A172 (cell line): Measurements from ENCODE around the gene HNRNPLL. TPM values are rescaled to one million over a fixed set of nuclear protein-coding genes. Genes with fewer than 3 reads are reported as not detected.

Experiments
- DNase-seq: peaks from one replicate; pipeline ENCODE4 v3.0.0-alpha.2; 2015; ENCODE audit warnings: low spot score
- total RNA-seq: library from RNA; depleted of rRNA; stranded (reverse); fragments of >200 nt; shearing (Covaris generic); gene quantifications from 2 replicates; pipeline ENCODE4 v1.2.3, GENCODE V29; 2014; rRNA removed

The HNRNPLL gene
- total RNA-seq, 1 experiment from 2014 or later, result 49.2 TPM

- DNase-seq, result peak; percentile 69
Observed at GRCh38 chr2:38528008-38528442, 74.7 kb downstream of the HNRNPLL start.

- no peak for DNase-seq
Observed at GRCh38 chr2:38527338-38528007, 75.3 kb downstream of the HNRNPLL start.

- DNase-seq, result no peak
Observed at GRCh38 chr2:38526195-38526594, 76.5 kb downstream of the HNRNPLL start.

- DNase-seq, result no peak
Observed at GRCh38 chr2:38524580-38524979, 78.1 kb downstream of the HNRNPLL start.

GRCh38 chr2:38523728-38524437, 78.8 kb downstream of the HNRNPLL start:
- no peak for DNase-seq

GRCh38 chr2:38522754-38523349, 79.9 kb downstream of the HNRNPLL start:
- DNase-seq, result no peak

GRCh38 chr2:38521835-38522234, 80.9 kb downstream of the HNRNPLL start:
- no peak for DNase-seq

- no peak for DNase-seq
Observed at GRCh38 chr2:38517284-38517683, 85.4 kb downstream of the HNRNPLL start.

- DNase-seq, result no peak
Observed at GRCh38 chr2:38516526-38516925, 86.2 kb downstream of the HNRNPLL start.

GRCh38 chr2:38516122-38516521, 86.6 kb downstream of the HNRNPLL start:
- DNase-seq, result no peak

GRCh38 chr2:38515155-38516074, 87.3 kb downstream of the HNRNPLL start:
- peak; percentile 78 for DNase-seq

- DNase-seq, result peak; percentile 29
Observed at GRCh38 chr2:38514603-38515154, 88.0 kb downstream of the HNRNPLL start.

- no peak for DNase-seq
Observed at GRCh38 chr2:38512211-38512610, 90.5 kb downstream of the HNRNPLL start.

Other genes with a start within 250 kb of the HNRNPLL start
- gene ATL2, start 225.7 kb downstream of the HNRNPLL start, total RNA-seq, result 90.7 and 91.2 TPM in 2 replicates
- gene GALM, start 63.2 kb upstream of the HNRNPLL start, total RNA-seq, result 7.1 and 21.8 TPM in 2 replicates
- 298 and 318 TPM in 2 replicates for gene SRSF7, start 148.4 kb upstream of the HNRNPLL start, total RNA-seq
- gene GEMIN6, start 175.3 kb upstream of the HNRNPLL start, total RNA-seq, result 22.0 and 30.1 TPM in 2 replicates